Stimulated activated CD8-positive, alpha-beta memory T cell treated with anti-CD3 and anti-CD28 coated beads, Interleukin-15, amount 100 ng/mL, for 24 hours (primary cell): ENCODE measurements around the gene TYMS.
A peak's percentile ranks its signal among the peaks of the same experiment; 100 is the strongest.

Source experiments
- DNase-seq: peaks from one replicate; pipeline ENCODE4 v3.0.0-alpha.2; 2020; ENCODE audit warnings: low read depth

The TYMS gene

DNA sequence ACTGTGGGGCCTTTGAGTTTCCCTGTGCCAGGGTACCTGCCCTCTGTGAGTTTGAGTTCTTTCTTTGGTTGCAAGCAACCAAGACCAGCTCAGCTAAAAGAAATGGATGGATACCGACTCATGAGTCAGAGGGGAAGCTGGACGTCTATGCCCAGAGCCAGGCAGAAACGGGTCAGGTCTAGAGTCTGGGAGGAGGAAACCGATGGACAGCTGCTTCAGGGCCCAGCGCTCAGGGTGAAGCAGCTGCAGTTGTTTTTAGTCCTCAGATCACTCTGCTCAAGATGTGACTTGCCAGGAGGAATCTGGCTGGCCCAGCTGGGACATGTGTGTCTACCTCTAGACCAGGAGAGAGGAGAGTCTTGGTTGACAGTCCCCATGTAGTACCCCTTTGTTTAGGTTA lies 10.1 kb upstream of the TYMS start:
- DNase-seq: no peak

DNA sequence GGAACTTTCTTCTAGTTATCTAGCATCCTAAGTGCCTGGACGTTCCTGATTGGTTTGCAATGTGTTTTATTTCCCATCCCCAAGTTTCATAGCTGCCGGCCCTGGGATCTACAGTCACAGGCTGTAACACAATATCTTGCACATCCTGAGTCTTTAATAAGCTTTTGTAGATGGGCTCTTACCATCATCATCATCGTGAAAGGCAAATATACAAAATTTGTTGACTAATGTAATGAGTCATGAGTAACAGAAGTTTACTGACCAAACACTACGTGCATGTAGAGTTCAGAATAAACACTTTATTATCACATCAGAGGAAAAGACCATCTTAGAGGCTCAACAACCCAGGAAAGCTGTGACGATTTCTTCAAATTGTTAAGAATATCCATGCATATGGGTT lies 8.1 kb upstream of the TYMS start:
- no peak for DNase-seq

DNA sequence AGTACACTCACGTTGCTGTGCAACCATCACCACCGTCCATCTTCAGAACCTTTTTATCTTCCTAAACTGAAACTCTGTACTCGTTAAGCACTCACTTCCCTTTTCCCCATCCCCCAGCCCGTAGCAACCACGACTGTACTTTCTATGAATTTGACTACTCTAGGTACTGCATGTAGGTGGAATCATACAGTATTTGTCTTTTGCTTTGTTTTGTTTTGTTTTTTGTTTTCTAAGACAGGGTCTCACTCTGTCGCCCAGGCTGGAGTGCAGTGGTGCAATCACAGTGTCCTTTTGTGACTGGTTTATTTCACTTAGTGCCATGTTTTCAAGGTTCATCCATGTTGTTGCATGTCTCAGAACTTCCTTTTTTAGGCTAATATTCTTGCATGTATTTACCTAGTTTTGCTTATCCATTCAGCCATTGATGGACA lies 7.0 kb upstream of the TYMS start:
- no peak for DNase-seq

DNA sequence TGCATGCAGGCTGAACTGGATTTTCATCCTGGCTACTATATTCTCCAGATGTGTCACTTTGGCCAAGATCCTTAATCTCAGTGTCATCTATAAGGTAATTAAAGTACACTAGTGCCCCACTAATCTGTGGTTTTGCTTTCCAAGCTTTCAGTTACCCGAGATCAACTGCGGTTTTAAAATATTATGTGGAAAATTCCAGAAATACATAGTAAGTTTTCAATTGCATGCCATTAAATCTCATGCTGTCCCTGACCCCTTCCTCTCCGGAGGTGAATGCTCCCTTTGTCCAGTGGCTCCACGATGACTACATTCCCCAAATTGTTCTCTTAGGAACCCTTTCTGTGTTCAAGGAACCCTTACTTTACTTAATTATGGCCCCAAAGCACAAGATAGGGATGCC lies 5.3 kb upstream of the TYMS start:
- no peak for DNase-seq

DNA sequence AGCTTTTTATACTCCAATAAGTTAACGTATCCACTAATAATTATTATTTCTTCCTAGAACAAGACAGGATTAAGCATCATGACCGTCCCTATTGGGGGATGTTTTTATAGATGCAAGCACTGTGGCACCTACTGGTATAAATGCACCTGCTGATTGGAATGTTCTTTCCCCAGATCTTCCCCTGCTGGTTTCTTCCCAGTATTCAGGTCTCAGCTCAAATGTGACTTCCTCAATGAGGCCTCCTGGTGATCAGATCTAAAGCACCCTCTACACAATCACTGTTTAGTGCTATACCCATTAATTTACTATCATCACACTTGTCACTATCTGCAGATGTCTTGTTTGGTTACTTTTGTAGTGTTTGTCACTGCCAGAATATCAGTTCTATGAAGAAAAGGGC lies 3.9 kb upstream of the TYMS start:
- no peak for DNase-seq

DNA sequence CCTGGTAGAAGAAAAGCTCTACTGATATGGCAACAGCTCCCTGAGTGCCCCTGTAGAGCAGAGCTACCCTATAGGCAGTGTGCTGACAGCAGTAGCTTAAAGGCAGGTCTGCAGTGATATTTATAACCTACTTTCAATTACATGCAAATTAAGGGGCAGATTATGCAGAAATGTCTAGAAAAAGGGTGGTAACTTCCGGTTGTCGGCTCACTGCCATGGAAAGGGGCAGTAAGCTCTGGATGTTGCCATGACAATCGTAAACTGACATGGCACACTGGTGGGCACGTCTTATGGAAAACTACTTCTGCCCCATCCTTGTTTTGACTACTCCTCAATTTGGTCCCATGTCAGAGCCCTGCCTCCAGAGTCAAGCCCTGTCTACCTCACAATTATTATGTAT lies 2.9 kb upstream of the TYMS start:
- no peak for DNase-seq

DNA sequence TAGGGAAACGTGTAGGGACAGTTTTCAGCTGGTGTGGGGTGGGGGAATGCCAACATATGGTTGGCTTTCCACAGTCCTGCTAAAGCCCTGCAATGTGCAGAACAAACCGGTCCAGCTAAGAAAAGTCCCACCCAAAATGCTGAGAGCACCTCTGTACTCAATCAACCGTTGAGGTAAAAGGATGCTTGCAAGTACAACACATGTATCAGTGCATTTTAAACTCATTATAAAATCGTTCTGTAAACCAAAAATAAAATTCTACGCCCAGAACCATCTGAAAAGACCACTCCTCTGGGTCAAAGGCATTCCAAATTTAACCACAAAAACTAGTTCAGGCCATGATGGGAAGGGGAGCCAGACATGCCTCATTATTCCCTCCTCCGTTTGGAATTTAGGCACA lies 2.0 kb upstream of the TYMS start:
- DNase-seq: no peak

DNA sequence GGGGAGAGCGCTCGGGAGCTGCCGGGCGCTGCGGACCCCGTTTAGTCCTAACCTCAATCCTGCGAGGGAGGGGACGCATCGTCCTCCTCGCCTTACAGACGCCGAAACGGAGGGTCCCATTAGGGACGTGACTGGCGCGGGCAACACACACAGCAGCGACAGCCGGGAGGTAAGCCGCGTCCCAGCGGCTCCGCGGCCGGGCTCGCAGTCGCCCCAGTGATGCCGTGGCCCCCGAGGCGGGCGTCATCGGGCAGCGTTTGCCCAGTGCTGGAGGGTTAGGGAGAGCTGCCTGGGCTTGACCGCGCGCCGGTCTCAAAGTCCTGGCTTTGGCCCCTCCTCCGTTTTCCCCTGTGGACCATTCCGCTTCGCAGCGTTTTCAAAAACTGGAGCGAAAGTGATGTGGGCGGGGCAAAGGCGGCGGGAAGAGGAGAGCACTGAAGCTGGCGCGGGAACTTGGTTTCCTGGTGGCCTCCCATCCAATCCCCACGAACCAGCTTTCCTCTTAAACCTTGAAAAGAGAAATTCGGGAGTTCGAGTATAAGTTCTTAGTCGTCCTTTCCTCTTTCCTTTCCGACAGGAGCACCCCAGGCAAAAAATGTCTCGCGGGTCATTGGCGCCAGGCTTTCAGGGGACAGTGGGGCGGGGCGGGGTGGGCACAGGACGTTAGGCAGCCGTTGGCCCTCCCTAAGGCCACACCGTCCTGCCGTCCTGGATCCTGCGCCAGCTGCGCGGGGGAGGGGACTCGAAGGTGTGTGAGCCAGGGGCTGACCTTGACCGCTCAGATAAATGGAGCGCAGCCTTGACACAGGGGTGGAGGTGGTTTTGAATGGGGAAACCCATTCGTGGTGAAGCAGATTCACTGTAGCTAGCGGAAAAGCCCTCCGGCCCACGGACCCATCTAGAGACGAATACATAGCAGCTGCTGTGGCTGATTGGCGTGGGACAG lies 821 bp downstream of the TYMS start:
- peak; percentile 29 for DNase-seq

DNA sequence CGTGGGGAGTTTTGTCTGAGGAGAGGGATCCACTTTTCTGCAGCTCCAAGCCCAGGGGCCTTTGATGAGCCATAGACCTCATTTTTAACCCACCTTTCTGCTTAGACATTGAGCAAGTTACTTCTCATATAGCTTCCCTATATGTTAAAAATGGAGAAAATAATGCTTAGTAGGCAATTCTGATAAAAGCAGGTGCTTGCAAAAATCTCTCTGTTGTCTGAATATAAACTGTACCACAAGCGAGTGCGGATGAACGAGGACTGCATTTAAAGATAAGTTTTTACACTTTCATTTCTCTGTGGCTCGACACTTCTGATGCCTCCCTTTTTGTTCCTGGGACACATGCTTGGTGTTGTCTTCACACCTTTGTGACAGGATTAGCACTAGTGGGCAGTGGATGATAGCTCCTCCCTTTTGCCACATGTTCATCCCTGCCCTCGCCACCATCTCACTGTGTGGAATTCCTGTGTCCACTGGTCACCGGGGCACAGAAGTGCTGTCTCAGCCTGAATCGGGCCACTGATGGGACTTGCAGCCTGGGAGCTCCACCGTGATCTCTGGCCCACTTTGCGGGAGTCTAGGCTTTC lies 1.6 kb downstream of the TYMS start:
- no peak for DNase-seq

DNA sequence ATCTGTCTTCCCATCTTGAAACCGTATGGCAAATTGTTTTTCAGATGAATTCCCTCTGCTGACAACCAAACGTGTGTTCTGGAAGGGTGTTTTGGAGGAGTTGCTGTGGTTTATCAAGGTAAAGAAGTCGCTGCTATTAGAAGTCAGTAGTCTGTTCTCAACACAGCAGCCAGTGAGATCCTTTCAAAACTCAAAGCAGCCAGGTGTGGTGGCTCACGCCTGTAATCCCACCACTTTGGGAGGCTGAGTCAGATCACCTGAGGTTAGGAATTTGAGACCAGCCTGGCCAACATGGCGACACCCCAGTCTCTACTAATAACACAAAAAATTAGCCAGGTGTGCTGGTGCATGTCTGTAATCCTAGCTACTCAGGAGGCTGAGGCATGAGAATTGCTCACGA lies 2.1 kb downstream of the TYMS start:
- DNase-seq: no peak

DNA sequence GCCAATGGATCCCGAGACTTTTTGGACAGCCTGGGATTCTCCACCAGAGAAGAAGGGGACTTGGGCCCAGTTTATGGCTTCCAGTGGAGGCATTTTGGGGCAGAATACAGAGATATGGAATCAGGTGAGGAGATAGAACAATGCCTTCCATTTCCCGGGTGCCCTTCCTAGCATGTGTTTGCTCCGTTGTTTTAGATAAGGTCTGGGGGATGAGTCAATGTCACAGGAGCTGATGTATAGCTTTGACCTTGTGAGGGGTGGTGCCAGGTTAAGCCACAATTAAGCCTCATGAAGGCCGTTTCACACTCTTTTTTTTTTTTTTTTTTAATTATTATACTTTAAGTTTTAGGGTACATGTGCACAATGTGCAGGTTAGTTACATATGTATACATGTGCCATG lies 4.7 kb downstream of the TYMS start:
- no peak for DNase-seq

DNA sequence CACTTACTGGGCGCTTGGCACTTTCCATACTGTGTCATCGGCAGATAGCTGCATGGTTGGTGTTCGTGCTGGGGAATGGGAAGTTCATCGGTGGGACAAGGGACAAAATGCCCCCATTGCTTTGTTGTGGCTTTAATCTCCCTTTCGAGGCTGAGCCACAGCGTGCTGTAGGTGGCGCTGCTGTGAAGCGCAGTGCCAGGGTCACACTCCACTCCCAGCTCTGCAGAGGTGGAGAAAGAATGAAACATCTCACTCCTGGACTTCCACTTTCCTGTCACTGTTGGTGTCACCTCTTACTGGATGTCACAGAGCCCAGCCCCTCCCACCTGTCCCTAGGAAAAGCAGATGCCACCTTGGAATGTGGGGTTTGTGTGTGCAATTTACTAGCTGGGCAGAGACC lies 8.7 kb downstream of the TYMS start:
- no peak for DNase-seq

DNA sequence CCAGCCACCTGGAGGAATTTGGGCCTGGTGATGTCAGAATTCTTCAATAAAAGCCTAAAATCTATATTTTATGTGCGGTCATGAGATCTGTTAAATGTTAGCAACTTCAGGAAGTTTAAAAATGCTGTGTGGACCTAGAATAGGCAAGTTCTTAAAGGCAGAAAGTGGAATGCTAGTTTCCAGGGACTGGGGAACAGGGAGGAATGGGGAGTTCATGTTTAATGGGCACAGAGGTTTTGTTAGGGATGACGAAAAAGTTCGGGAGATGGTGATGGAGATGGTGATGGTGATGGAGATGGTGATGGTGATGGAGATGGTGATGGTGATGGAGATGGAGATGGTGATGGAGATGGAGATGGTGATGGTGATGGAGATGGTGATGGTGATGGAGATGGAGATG lies 9.2 kb downstream of the TYMS start:
- DNase-seq: no peak

DNA sequence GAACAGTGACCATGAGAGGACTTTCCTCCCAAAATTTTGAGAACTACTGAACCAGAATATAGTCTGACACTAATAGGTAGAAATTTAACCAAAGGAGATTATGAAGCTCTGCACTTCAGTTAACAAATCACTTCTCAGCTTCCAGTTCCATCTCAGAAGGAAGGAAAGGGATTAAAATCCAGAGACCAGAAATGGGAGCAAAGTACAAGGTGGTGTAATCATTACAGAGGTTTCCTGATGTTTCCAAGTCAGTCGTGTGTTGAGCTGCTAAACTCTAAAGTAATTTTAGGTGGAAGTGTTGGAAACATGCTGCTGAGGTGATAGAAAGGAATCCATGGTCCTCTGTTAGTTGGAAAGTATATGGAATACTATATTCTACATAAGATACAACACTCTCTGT lies 10.8 kb downstream of the TYMS start:
- no peak for DNase-seq

DNA sequence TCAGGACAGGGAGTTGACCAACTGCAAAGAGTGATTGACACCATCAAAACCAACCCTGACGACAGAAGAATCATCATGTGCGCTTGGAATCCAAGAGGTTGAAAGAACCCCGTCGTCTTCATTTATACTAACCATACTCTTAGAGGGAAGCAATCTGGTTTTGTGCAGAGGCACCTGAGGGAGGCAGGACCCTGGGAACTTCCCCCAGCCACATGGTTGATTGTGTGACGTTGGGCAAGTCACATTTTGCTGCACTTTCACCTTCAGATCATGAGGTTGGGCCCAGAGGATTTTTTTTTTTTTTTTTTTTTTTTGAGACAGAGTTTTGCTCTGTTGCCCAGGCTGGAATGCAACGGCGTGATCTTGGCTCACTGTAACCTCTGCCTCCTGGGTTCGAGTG lies 11.6 kb downstream of the TYMS start:
- no peak for DNase-seq

DNA sequence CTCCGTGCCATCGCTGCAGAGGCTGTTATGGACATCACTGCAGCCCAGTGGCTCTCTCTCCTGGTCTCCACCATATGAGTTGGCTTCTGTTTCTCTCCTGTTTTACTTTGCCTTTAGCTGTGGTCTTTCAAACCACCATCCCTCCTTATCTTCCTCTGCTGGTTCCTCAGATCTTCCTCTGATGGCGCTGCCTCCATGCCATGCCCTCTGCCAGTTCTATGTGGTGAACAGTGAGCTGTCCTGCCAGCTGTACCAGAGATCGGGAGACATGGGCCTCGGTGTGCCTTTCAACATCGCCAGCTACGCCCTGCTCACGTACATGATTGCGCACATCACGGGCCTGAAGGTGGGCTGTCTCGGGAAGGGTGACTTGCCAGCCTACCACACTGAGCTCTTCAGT lies 13.1 kb downstream of the TYMS start:
- DNase-seq: no peak

DNA sequence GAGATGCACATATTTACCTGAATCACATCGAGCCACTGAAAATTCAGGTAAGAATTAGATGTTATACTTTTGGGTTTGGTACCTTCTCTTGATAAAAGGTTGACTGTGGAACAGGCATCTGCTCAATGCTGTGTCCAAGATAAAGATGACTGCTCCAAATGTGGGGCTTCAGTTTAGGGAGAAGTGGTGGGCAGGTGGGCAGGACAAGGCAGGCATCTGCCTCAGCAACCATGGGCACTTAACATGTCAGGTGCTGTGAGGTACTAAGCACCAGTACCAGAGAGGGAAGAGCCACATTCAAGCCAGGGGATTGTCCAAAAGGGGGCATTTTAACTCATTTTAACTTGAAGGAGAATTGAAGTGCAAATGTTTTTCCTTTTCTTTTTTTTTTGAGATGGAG lies 14.0 kb downstream of the TYMS start:
- DNase-seq: no peak

DNA sequence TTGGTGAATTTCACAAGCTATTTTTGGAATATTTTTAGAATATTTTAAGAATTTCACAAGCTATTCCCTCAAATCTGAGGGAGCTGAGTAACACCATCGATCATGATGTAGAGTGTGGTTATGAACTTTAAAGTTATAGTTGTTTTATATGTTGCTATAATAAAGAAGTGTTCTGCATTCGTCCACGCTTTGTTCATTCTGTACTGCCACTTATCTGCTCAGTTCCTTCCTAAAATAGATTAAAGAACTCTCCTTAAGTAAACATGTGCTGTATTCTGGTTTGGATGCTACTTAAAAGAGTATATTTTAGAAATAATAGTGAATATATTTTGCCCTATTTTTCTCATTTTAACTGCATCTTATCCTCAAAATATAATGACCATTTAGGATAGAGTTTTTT lies 15.9 kb downstream of the TYMS start:
- DNase-seq: no peak

DNA sequence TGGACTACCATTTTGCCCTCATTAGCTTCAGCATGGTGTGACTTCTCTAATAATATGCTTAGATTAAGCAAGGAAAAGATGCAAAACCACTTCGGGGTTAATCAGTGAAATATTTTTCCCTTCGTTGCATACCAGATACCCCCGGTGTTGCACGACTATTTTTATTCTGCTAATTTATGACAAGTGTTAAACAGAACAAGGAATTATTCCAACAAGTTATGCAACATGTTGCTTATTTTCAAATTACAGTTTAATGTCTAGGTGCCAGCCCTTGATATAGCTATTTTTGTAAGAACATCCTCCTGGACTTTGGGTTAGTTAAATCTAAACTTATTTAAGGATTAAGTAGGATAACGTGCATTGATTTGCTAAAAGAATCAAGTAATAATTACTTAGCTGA lies 16.3 kb downstream of the TYMS start:
- DNase-seq: no peak

DNA sequence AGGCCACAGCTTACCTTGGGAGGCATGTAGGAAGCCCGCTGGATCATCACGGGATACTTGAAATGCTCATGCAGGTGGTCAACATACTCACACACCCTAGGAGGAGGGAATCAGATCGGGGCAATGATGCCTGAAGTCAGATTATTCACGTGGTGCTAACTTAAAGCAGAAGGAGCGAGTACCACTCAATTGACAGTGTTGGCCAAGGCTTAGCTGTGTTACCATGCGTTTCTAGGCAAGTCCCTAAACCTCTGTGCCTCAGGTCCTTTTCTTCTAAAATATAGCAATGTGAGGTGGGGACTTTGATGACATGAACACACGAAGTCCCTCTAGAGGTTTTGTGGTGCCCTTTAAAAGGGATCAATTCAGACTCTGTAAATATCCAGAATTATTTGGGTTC lies 17.9 kb downstream of the TYMS start:
- DNase-seq: no peak

DNA sequence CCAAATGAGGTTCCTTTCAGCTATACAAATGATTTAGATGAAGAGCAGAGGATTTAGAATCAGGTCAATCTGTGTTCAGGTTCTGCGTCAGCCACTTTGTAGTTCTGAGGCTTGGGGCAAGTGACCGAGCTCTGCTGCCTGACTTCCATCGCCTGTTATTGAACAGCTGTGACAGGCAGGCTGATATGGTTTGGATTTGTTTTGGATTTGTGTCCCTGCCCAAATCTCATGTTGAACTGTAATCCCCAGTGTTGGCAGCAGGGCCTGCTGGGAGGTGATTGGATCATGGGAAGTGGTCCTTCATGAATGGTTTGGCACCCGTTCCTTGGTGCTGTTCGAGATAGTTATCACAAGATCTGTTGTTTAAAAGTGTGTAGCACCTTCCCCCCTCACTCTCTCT lies 18.6 kb downstream of the TYMS start:
- no peak for DNase-seq

DNA sequence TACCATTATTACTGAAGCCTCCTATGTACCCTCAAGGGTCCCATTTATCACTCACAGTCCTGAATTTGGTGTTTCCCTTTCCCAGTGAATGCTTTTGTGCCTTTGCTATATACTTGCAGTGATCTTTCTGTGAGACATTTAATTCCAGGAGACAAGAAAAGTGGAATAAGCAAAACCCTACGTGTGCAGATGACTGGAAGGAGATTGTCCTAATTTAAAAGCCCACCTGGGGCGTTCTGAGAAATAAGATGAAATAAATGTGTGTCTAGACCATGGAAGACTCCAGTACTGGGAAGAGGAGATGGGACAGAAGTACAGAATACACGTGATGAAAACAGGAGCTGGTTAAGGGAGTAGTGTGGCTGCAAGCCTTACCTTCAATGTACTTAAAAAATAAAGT lies 19.3 kb downstream of the TYMS start:
- no peak for DNase-seq

DNA sequence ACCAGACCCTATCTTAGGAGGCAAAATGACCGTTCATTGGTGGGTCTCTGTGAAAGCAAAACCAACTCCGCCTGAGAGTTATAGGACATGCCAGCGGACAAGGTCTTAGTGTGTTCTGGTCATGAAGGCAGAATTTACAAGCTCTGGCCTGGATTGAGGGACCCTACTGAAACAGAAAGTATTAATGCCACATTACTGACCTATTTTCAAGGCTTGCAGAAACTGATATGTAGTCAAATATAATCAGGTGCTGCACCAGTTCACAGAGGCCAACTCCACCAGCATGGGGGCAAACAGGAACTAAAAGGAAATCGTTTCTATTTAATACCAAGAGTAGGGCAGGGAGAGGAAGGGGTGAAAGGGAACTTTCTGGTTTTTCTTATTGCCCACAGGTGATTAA lies 19.7 kb downstream of the TYMS start:
- DNase-seq: no peak

DNA sequence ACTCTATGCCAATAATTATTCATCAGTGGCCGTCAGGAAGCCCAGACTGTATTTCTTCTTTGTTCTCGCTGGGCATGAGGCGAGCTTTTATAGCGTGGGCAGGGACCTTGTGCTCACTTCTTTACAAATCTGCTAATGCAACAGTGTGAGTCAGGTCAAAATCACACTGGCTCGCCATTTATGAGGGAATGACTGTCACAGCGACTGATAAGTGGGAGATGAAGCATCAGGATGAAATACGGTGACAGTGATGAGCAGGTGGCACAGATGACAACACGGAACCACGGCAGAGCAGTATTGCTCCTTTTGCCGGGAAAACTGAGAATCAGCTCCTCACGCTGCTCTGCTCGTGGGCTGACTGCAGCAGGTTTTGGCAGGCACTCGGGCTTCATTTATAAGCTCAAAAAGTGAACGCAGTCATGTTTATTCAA lies 20.5 kb downstream of the TYMS start:
- DNase-seq: no peak
